Large intestine (tissue), 12 donors: ENCODE data around the gene FYN. TPM values are rescaled to one million over a fixed set of nuclear protein-coding genes. Genes with fewer than 3 reads are reported as not detected.

Experiments
- DNase-seq, 2 donors: peaks; one replicate each; pipeline versions ENCODE4 v3.0.0 to v3.0.0-alpha.2; 2013
- H3K27ac ChIP-seq: one replicate; pipeline ENCODE4 v1.5.1; 2013; ENCODE audit warnings: low read length
- H3K27me3 ChIP-seq: 2 replicates; pipeline ENCODE4 v1.6.1; 2013; ENCODE audit warnings: low read length; ENCODE audit not compliant: control insufficient read depth, insufficient read depth
- H3K36me3 ChIP-seq: 2 replicates; pipeline ENCODE4 v1.6.1; 2013; ENCODE audit warnings: low read length; ENCODE audit not compliant: control insufficient read depth, insufficient read depth
- H3K4me1 ChIP-seq: one replicate; pipeline ENCODE4 v1.6.1; 2013; ENCODE audit warnings: low read length; ENCODE audit not compliant: control insufficient read depth, insufficient read depth
- H3K4me3 ChIP-seq: one replicate; pipeline ENCODE4 v1.5.1; 2013; ENCODE audit warnings: low read length
- H3K9me3 ChIP-seq: one replicate; pipeline ENCODE4 v1.6.1; 2013; ENCODE audit warnings: mild to moderate bottlenecking, low read depth, low read length, moderate library complexity; ENCODE audit not compliant: control insufficient read depth
- WGBS: methylation state at CpG from one replicate; pipeline ENCODE4 v1.1.5; 2013; ENCODE audit warnings: low lambda C conversion rate; ENCODE audit not compliant: insufficient coverage; 5-methylcytosine and 5-hydroxymethylcytosine counted together
- long read RNA-seq, 11 donors: transcript quantifications; one replicate each; lab custom pipeline, GENCODE V29; 2026
- polyA plus RNA-seq: library from polyadenylated mRNA; unstranded; fragments of 120-200 nt; gene quantifications from one replicate; pipeline ENCODE4 v1.2.1, GENCODE V29; 2013

Gene FYN
- 46.0 TPM for polyA plus RNA-seq
- long read RNA-seq, donor 1, partial matches to known transcripts = 0 of 6 reads
- long read RNA-seq, donor 1, other reads (novel, unspliced or antisense) = 0 of 6 reads
- long read RNA-seq, donor 2, partial matches to known transcripts = 5 of 12 reads
- long read RNA-seq, donor 2, other reads (novel, unspliced or antisense) = 0 of 12 reads
- long read RNA-seq, donor 3, partial matches to known transcripts = 0 of 9 reads
- long read RNA-seq, donor 3, other reads (novel, unspliced or antisense) = 0 of 9 reads
- long read RNA-seq, donor 4, partial matches to known transcripts = 0 of 1 reads
- long read RNA-seq, donor 4, other reads (novel, unspliced or antisense) = 0 of 1 reads
- long read RNA-seq, donor 5, partial matches to known transcripts = 0 of 2 reads
- long read RNA-seq, donor 5, other reads (novel, unspliced or antisense) = 0 of 2 reads
- long read RNA-seq, donor 6, partial matches to known transcripts = 0 of 3 reads
- long read RNA-seq, donor 6, other reads (novel, unspliced or antisense) = 0 of 3 reads
- long read RNA-seq, donor 7, partial matches to known transcripts = 7 of 10 reads
- long read RNA-seq, donor 7, other reads (novel, unspliced or antisense) = 0 of 10 reads
- long read RNA-seq, donor 8, partial matches to known transcripts = 0 of 6 reads
- long read RNA-seq, donor 8, other reads (novel, unspliced or antisense) = 0 of 6 reads
- long read RNA-seq, donor 9, partial matches to known transcripts = 0 of 1 reads
- long read RNA-seq, donor 9, other reads (novel, unspliced or antisense) = 0 of 1 reads
- long read RNA-seq, donor 10, partial matches to known transcripts = 0 of 2 reads
- long read RNA-seq, donor 10, other reads (novel, unspliced or antisense) = 0 of 2 reads
- long read RNA-seq, donor 11, partial matches to known transcripts = 10 of 14 reads
- long read RNA-seq, donor 11, other reads (novel, unspliced or antisense) = 0 of 14 reads

DNA sequence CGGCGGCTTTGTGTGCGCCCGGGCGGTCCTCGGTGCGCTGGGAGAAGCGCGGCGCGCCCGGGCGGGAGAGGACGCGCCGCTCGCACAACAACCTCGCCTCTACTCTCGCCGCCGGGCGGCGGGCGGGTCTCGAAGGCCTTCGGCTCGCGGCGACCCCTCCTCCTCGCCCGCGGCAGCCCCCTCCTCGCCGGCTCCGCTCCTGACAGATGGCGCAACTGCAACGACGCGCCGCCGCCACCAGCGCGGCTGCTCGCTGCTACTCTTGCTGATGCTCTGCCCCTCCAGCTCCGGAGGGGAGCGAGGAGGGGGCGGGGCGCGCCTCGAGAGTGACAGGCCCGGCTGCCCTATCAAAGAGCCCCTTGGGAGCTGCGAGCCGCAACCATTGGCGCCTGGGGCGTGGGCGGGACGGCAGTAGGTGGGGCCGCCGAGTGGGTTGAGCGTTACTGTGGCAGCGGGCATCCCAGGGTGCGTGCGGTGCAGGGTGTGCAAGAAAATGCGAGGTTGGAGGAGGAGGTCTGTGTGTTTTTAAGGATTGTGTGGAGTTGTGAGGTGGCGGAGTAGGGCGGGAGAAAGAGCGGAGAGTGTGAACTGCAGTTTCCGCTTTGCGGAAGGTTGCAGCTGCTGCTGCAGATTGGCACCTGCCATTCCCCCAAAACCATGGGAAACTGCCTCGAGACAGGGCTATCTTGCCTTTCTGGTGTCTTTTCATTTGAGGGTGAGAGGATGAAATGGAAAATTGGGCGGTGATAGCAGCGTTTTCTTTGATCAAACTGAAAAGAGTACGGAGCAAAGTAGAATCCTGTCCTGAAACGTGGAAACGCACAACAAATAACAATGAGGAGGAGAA, at the start of gene FYN:
Gene FYN (minus strand): TSS at position 275 of the 847 bp plus-strand sequence. CDS start 153,401 bp downstream, outside the sequence.
- DNase-seq = peak; percentile 95 to 97
- peaks cover 3% of the 10 kb centered on the region for H3K4me1 ChIP-seq
- H3K9me3 ChIP-seq = no peaks in the 10 kb centered on the region
- H3K27ac ChIP-seq = peak within 1 kb of the TSS; percentile 64
- H3K36me3 ChIP-seq = no peaks in the 10 kb centered on the region
- WGBS = 3% methylated on average over 12 of the region's 75 CpGs
- H3K4me3 ChIP-seq = peak within 1 kb of the TSS; percentile 48
- peaks cover 22% of the 10 kb centered on the region for H3K27me3 ChIP-seq

- no peak for DNase-seq
- Histone ChIP-seq H3K4me1 (no peaks in the 10 kb centered on the region), H3K27ac (no peak overlapping the region), H3K4me3 (no peak overlapping the region), H3K36me3 (no peaks in the 10 kb centered on the region), H3K27me3 (peaks cover 4% of the 10 kb centered on the region), H3K9me3 (no peaks in the 10 kb centered on the region)
Measured at GRCh38 chr6:111922454-111923297, 49.4 kb upstream of the FYN start.

- WGBS = no CpG with 5 or more reads among the region's 1 CpG
- Histone ChIP-seq H3K4me3 (no peak overlapping the region), H3K9me3 (no peaks in the 10 kb centered on the region), H3K27ac (no peak overlapping the region), H3K27me3 (peaks cover 2% of the 10 kb centered on the region), H3K4me1 (no peaks in the 10 kb centered on the region), H3K36me3 (no peaks in the 10 kb centered on the region)
- no peak for DNase-seq
Measured at GRCh38 chr6:111921103-111921502, 47.9 kb upstream of the FYN start.

DNA sequence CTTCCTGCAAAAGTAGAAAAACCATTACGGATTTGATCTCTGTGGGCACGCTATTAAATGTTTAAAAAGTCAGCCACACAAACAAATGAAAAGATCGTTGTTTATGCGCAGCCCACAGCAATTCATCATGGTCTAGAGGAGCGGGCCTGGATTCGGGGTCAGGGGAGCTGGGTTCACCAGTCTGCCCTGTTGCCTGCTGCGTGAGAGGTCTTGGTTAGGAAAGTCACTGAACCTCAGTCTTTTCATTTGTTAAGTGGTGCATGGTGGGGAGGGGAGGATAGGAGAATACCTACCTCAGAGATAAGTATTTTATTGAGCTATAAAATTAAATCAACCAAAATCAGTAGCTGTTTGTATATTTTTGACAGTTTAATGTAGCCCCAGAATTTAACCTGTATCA, 47.3 kb upstream of the FYN start:
- H3K4me1 ChIP-seq = no peaks in the 10 kb centered on the region
- no peak overlapping the region for H3K27ac ChIP-seq
- H3K36me3 ChIP-seq = no peaks in the 10 kb centered on the region
- H3K4me3 ChIP-seq = no peak overlapping the region
- WGBS = no CpG with 5 or more reads among the region's 7 CpGs
- no peaks in the 10 kb centered on the region for H3K9me3 ChIP-seq
- DNase-seq = no peak
- H3K27me3 ChIP-seq = peaks cover 2% of the 10 kb centered on the region

DNA sequence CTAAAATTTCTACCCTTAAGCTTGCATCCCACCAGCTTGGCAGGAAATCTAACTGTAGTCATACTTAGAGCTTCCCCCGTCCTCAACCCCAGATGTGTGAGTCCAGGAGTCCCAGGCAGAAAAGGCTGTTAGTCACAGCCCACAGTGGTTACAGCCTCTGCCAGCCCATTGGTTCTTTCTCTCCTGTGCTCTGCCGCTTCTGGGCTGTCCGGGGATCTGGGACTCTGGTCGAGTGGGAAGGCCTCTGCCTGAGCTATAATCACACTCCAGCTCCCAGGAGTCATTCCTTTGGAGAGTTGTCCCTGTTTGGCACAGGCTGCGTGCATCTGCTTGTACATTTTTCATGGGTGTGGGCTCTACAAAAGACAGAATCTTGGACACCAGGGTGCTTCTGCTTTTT, 45.6 kb upstream of the FYN start:
- Histone ChIP-seq H3K27ac (no peak overlapping the region), H3K27me3 (peaks cover 2% of the 10 kb centered on the region), H3K4me1 (no peaks in the 10 kb centered on the region), H3K36me3 (no peaks in the 10 kb centered on the region), H3K9me3 (no peaks in the 10 kb centered on the region), H3K4me3 (no peak overlapping the region)
- no peak for DNase-seq
- no CpG with 5 or more reads among the region's 5 CpGs for WGBS

DNA sequence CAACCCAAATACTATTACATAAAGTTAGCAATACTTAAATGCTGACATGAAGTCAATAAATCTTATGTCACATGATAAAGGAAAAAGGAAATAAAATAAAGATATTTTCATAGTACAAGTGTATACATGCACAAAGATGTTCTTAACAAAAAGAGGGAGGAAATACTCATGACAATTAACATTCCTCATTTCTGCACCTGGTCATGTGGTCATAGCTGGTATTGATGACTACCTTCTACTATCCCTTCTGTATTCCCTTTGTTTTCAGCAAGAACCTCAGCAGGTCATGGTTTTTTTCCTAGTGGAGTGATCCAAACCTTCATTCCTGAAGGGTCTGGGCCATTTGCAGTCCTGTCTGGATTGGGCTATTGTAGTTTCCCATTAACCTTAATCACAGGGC, 43.5 kb upstream of the FYN start:
- no peaks in the 10 kb centered on the region for H3K9me3 ChIP-seq
- H3K4me3 ChIP-seq = no peak overlapping the region
- no peak for DNase-seq
- no peaks in the 10 kb centered on the region for H3K36me3 ChIP-seq
- peaks cover 2% of the 10 kb centered on the region for H3K27me3 ChIP-seq
- H3K27ac ChIP-seq = no peak overlapping the region
- H3K4me1 ChIP-seq = no peaks in the 10 kb centered on the region

- DNase-seq = no peak
- H3K4me3 ChIP-seq = no peak overlapping the region
- no peaks in the 10 kb centered on the region for H3K36me3 ChIP-seq
- H3K27me3 ChIP-seq = no peaks in the 10 kb centered on the region
- H3K4me1 ChIP-seq = no peaks in the 10 kb centered on the region
- H3K9me3 ChIP-seq = no peaks in the 10 kb centered on the region
- H3K27ac ChIP-seq = no peak overlapping the region
- no CpG with 5 or more reads among the region's 1 CpG for WGBS
Measured at GRCh38 chr6:111914617-111915016, 41.4 kb upstream of the FYN start.

GRCh38 chr6:111912904-111913303, 39.7 kb upstream of the FYN start:
- Histone ChIP-seq H3K27me3 (no peaks in the 10 kb centered on the region), H3K4me3 (no peak overlapping the region), H3K9me3 (no peaks in the 10 kb centered on the region), H3K36me3 (no peaks in the 10 kb centered on the region), H3K27ac (no peak overlapping the region), H3K4me1 (no peaks in the 10 kb centered on the region)
- WGBS = no CpG with 5 or more reads among the region's 2 CpGs
- DNase-seq = no peak

DNA sequence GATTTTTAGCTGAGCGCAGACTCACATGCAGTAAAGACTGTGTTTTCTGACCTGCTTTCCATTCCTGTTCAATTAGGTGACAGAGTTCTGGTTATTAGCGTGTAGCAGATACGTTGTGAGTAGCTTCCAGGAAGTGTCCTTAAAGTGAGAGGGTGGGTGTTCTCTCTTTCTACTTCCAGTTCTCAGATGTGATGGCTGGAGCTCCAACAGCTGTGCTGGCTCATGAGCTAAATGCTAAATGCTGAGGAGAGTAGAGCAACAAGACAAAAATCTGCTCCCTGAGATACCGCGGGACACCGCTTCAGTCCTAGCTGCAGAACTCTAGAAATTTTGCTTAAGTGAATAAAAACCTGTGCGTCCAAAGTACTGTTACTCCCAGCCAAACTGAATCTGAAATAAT, 38.2 kb upstream of the FYN start:
- H3K9me3 ChIP-seq = no peaks in the 10 kb centered on the region
- H3K27ac ChIP-seq = no peak overlapping the region
- no peaks in the 10 kb centered on the region for H3K4me1 ChIP-seq
- no peak for DNase-seq
- WGBS = no CpG with 5 or more reads among the region's 7 CpGs
- H3K36me3 ChIP-seq = no peaks in the 10 kb centered on the region
- no peaks in the 10 kb centered on the region for H3K27me3 ChIP-seq
- H3K4me3 ChIP-seq = no peak overlapping the region
